ENCODE measurements around the gene DMKN.
"Not testable (repeated sequence)": the region's sequence is repeated elsewhere in the genome, so short reads cannot be mapped to it uniquely, and the experiment has no call there.

Gene DMKN

GRCh38 chr19:35498220-35498619, 15.2 kb downstream of the DMKN start:
- no peak for DNase-seq (ENCODE audit: low read depth in 2 of 2)

DNA sequence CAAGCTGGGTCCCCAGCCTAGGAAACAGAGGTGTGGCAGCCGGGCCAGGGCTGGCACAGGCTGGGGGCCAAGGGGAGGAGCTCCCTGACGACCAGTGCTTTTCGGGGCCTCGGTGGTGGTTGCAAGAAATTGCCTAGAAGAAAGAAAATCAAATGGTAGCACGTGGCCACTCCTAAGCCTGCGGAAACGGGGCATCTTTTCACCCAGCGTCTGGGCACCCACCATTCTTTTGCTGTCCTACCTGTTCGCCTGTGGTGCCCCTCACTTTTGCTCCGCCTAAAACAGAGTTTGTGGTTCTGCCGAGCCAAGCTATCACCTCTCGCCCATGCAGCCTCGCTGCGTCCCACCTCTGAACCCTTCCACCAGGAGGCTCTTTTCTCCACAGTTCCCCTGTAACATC, 16.0 kb downstream of the DMKN start:
- DNase-seq (ENCODE audit: low read depth in 2 of 2) = no peak

- peak; percentile 37 to 38 for DNase-seq (ENCODE audit: low read depth in 2 of 2)
These were observed 18.1 kb downstream of the DMKN start for GRCh38 chr19:35495107-35496064.

- DNase-seq (ENCODE audit: low read depth in 2 of 2) = no peak
These were observed 19.5 kb downstream of the DMKN start for GRCh38 chr19:35493971-35494370.

DNA sequence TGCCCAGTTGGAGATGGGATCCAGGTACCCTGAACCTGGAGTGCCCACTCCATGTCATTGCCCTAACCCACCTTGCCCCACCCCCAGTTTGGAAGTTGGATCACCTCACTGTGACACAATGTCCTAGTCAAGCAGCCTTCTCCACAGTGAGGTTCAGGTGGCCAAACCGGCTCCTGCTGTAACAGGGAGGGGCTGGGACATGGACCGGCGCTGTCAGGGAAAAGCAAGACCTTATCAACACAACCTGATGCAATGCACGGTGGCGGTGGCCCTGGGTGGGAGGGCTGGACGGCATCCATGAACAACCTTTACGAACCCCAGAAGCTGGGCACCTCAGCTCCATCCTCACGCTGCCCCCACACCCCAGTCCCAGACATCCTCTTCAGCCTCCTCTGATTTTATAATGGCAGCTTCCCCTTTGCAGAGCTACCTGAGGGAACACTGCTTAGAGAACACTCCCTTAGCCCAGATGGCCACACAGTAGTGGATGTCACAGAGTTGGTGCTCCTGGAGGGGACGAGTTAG, 21.6 kb downstream of the DMKN start:
- DNase-seq (ENCODE audit: low read depth in 2 of 2) = no peak

- DNase-seq (ENCODE audit: low read depth in 2 of 2) = no peak
These were observed 23.1 kb downstream of the DMKN start, which contains the start of gene KRTDAP for GRCh38 chr19:35490364-35490763. KRTDAP (minus strand) TSS chr19:35490464; CDS start chr19:35490442, 22 bp downstream.

DNA sequence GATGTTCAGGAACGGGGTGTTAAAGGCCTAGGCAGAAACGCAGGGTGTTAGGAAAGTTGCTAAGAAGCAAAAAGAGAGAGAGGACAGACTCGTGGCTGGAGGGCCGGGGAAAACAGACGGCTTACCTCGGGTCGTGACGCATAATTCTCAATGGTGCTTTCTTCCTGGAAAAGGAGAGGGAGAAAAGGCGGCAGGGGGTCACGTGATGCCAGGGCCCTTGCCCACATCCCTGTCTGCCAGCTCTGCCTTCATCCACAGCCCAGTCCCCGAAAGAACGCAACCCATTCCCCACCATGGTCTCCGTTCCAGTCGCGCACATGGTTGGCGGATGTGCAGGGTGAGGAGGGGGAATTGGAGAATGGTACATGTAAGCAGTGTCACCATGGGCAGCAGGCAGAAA, 24.8 kb downstream of the DMKN start:
- no peak for DNase-seq (ENCODE audit: low read depth in 2 of 2)

GRCh38 chr19:35487656-35488182, 25.7 kb downstream of the DMKN start:
- DNase-seq (ENCODE audit: low read depth in 2 of 2) = no peak

DNA sequence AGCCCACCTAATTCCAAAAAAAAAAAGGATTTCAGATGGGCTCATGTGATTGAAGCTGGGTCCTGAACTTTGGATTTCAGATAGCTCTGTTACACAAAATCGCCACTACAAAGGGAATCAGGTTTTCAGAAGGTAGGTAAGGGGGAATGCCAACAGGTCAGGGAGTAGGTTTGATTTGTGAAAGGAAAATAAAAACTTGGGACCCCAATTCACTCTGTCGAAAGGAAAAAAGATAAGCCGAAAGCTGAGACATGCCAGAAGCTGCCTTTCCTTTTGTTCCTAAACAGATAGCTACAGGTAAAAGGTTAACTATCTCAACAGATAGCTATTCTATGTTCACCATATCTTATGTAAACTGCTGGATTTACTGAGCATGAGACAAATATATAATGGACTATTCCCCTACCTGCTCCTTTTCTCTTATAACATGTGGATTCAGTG, 27.2 kb downstream of the DMKN start:
- no peak for DNase-seq (ENCODE audit: low read depth in 2 of 2)

GRCh38 chr19:35484252-35485036, 29.0 kb downstream of the DMKN start:
- no peak for DNase-seq (ENCODE audit: low read depth in 2 of 2)

DNA sequence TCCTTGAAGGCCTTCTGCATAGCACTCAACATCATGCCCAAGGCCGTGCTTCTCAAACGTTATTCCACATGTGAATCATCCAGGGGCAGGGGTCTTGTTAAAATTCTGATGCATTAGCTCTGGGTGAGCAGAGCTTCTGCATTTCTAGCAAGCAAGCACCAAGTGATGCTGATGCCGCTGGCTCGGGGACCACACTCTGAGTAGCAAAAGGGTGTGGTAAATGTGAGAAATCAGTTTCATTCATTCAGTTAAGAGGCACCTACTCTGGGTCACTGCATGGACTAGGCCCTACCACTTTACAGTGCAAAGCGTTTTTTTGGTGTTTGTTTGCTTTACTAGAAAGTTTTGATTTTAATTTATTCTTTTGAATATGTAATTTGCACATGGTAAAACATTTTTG, 30.4 kb downstream of the DMKN start:
- DNase-seq (ENCODE audit: low read depth in 2 of 2) = no peak

DNA sequence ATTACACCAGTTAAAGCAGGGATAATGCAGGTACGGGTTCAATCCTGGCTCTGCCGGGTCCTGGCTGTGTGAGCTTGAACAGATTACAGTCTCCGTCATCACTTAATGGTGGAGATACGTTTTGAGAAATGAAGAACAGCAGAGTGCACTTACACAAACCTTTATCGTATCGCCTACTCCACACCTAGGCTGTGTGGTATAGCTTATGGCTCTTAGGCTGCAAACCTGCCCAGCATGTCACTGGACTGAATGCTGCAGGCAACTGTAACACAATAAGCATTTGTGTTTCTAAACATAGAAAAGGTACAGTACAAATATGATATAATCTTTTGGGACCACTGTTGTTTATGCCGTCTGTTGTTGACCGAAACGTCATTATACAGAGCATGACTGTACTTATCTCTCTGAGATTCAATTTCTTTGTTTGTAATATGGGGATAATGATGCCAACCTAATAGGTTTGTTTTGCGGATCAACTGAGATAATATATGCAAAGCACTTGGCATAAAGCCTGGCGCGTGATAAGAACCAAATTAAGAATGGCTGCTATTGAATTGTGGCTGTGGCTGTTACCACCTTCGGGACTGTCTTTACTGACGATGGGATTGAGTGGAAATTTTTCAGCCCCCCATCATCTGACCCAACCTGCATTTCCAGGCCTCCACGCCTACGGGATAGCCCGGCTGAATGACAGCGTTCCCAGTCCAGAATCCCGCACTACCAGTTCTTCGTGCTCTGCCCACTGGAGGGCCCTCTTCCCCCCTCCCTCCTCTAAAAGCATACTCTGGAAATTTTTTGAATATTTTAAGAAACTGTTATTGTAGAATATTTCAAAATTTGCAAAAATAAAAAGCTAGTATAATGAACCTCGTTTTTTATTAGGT, 34.4 kb downstream of the DMKN start:
- no peak for DNase-seq (ENCODE audit: low read depth in 2 of 2)

GRCh38 chr19:35476149-35476548, 37.3 kb downstream of the DMKN start:
- DNase-seq (ENCODE audit: low read depth in 2 of 2) = no peak

DNA sequence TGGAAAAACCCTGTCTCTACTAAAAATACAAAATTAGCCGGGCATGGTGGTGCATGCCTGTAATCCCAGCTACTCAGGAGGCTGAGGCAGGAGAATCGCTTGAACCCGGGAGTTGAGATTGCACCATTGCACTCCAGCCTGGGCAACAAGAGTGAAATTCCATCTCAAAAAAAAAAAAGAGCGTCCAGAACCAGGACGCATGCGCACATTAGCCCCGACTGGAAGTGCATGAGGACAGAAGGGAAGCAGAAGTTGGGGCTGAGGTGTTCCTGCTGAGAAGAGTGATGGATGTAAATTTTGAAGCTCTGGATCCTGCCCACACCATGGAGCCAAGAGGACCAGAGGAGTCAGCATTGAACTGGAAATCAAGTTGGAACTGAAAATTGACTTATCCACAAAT, 38.9 kb downstream of the DMKN start:
- not testable (repeated sequence) for DNase-seq (ENCODE audit: low read depth in 2 of 2)

DNA sequence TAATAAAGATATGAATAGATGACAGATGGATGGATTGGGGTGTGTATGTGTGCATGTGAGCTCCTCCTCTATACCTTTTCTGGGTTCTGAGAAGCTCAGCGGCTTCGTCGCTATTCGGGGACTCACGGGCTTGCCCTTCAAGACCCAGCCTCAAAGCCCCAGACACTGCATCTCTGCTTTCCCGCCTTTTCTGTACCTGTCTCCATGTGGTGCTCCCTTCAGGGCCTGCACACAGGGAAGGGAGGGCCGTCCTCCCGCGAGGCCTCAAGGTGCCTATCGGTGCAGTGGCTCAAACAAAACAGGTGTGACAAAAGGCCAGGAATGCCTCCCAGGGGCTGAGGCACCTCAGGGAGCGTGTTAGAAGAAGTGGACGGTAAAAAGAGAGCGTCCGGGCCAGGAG, 39.3 kb downstream of the DMKN start:
- DNase-seq (ENCODE audit: low read depth in 2 of 2) = no peak

GRCh38 chr19:35471946-35472345, 41.5 kb downstream of the DMKN start:
- no peak for DNase-seq (ENCODE audit: low read depth in 2 of 2)

DNA sequence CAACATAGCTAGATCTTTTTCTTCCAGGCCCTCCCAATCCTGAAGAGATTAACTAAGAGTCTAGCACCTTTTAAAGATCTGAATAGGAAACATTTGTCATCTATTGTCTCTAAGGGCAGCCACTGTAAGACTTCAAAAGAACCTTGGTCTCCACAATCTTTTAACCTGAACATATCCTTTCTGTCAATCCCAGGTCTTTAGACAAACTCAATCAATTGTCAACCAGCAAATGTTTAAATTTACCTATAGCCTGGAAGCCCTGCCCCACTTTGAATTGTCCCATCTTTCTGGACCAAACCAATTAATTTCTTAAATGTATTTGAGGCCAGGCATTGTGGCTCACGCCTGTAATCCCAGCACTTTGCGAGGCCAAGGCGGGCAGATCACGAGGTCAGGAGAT, 42.4 kb downstream of the DMKN start:
- DNase-seq (ENCODE audit: low read depth in 2 of 2) = not testable (repeated sequence)

- DNase-seq (ENCODE audit: low read depth in 2 of 2) = no peak
These were observed 43.3 kb downstream of the DMKN start for GRCh38 chr19:35470128-35470527.

DNA sequence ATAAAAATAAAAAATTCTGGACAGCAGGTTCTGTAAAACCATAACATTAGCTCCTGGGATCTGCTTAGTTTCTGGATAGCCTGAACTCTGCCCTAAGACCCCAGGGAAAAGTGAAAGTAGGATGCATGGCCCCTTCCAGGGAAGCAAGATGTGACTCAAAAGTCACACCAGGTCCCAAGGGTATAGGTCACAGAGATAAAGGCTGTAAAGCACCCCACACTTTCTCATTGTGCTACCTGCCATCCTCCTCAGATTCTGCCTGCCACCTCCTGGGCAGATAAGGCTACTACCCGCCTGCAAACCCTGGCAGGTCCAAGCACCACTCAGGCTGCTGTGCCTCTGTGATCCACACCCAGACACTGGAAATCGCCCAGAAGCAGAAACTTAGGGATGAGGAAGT, 44.8 kb downstream of the DMKN start:
- peak; percentile 17 to 37 for DNase-seq (ENCODE audit: low read depth in 2 of 2)

GRCh38 chr19:35466259-35466658, 47.2 kb downstream of the DMKN start:
- no peak for DNase-seq (ENCODE audit: low read depth in 2 of 2)

DNA sequence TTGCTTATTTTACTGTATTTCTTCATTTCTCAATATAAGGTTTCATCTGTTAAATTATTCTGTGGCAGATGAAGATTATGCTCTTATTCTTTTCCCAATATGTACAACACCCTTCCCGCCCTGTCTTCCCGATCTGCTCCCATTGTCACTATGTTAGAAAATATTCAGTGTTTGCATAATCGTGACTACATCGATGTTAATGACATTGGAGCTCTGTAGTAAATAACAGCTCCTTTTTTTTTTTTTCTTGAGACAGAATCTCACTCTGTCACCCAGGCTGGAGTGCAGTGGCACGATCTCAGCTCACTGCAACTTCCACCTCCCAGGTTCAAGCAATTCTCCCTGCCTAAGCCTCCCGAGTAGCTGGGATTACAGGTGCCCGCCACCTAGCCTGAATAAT, 50.5 kb downstream of the DMKN start:
- not testable (repeated sequence) for DNase-seq (ENCODE audit: low read depth in 2 of 2)

Data from stimulated activated CD8-positive, alpha-beta memory T cell treated with anti-CD3 and anti-CD28 coated beads, Interleukin-7, amount 100 ng/mL, for 1 hour (primary cell).